Measurements from ENCODE around the gene CIITA.

The CIITA gene

DNA sequence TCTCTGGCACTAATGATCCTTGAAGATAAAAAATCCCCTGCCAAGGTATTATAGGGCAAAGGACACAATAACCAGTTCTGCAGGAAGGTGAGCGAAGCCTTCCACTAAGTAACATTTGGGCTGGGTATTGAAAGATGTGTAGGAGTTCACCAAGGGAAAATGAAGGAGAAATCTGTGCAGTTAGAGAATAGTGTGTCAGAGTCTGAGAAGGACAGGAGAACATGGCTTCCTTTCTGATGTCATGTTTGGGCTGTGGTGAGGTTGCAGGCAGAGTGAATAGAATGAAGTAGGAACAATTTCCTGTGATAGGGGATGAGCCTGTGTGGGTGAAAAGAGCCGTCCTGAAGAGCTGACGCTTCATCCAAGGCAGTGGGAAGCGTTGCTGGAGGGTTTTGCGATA lies 24.1 kb upstream of the CIITA start:
- no peak overlapping the region for H3K9ac ChIP-seq (ENCODE audit: low read depth, low read length)
- no peak overlapping the region for H3K4me3 ChIP-seq (ENCODE audit: low read length)
- no peaks in the 10 kb centered on the region for H3K9me3 ChIP-seq (ENCODE audit: insufficient read depth, low read depth, low read length)
- H3K27me3 ChIP-seq (ENCODE audit: insufficient read depth, low read length): no peaks in the 10 kb centered on the region
- H3K27ac ChIP-seq (ENCODE audit: low read length): no peak overlapping the region
- H3K36me3 ChIP-seq (ENCODE audit: insufficient read depth, low read depth, low read length): no peaks in the 10 kb centered on the region
- no peaks in the 10 kb centered on the region for H3K4me1 ChIP-seq (ENCODE audit: insufficient read depth, low read length)

GRCh38 chr16:10856042-10856441 lies 21.0 kb upstream of the CIITA start:
- Histone ChIP-seq H3K36me3 (ENCODE audit: insufficient read depth, low read depth, low read length) (no peaks in the 10 kb centered on the region), H3K27ac (ENCODE audit: low read length) (no peak overlapping the region), H3K4me3 (ENCODE audit: low read length) (no peak overlapping the region), H3K4me1 (ENCODE audit: insufficient read depth, low read length) (no peaks in the 10 kb centered on the region), H3K9ac (ENCODE audit: low read depth, low read length) (no peak overlapping the region), H3K9me3 (ENCODE audit: insufficient read depth, low read depth, low read length) (no peaks in the 10 kb centered on the region; the same call in 1 of the 2 replicates), H3K27me3 (ENCODE audit: insufficient read depth, low read length) (no peaks in the 10 kb centered on the region)

DNA sequence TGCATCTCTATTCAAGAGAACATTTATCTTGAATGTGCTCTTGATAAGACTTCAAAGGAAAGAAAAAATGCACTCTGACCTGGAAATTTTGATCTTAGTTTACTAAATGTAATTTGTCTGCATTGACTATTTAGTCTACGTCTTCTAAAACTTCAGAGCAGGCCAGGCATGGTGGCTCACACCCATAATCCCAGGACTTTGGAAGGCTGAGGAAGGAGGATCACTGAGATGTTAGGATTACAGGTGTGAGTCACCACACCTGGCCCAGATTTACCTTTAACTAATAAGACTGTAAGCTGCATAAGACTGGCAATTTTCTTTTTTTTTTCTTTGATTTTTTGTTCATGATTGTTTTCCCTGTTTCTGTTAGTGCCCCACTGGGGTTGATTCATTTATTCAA lies 18.8 kb upstream of the CIITA start:
- H3K27ac ChIP-seq (ENCODE audit: low read length): no peak overlapping the region
- H3K27me3 ChIP-seq (ENCODE audit: insufficient read depth, low read length): no peaks in the 10 kb centered on the region
- H3K4me3 ChIP-seq (ENCODE audit: low read length): no peak overlapping the region
- H3K9ac ChIP-seq (ENCODE audit: low read depth, low read length): no peak overlapping the region
- no peaks in the 10 kb centered on the region; the same call in 1 of the 2 replicates for H3K9me3 ChIP-seq (ENCODE audit: insufficient read depth, low read depth, low read length)
- H3K36me3 ChIP-seq (ENCODE audit: insufficient read depth, low read depth, low read length): no peaks in the 10 kb centered on the region
- H3K4me1 ChIP-seq (ENCODE audit: insufficient read depth, low read length): no peaks in the 10 kb centered on the region

DNA sequence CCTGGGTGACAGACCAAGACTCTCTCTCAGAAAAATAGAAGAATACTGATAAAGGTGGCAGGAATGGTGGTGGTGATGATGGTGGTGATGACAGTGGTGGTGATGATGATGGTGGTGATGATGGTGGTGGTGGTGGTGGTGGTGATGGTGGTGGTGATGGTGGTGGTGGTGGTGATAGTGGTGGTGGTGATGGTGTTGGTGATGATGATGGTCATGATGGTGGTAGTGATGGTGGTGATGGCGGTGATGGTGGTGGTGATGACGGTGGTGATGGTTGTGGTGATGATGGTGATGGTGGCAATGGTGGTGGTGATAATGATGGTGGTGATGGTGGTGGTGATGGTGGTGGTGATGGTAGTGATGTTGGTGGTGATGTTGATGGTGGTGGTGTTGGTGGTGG lies 18.0 kb upstream of the CIITA start:
- Histone ChIP-seq H3K9me3 (ENCODE audit: insufficient read depth, low read depth, low read length) (no peaks in the 10 kb centered on the region; the same call in 1 of the 2 replicates), H3K27ac (ENCODE audit: low read length) (no peak overlapping the region), H3K36me3 (ENCODE audit: insufficient read depth, low read depth, low read length) (no peaks in the 10 kb centered on the region), H3K4me1 (ENCODE audit: insufficient read depth, low read length) (no peaks in the 10 kb centered on the region), H3K9ac (ENCODE audit: low read depth, low read length) (no peak overlapping the region), H3K4me3 (ENCODE audit: low read length) (no peak overlapping the region), H3K27me3 (ENCODE audit: insufficient read depth, low read length) (no peaks in the 10 kb centered on the region)

DNA sequence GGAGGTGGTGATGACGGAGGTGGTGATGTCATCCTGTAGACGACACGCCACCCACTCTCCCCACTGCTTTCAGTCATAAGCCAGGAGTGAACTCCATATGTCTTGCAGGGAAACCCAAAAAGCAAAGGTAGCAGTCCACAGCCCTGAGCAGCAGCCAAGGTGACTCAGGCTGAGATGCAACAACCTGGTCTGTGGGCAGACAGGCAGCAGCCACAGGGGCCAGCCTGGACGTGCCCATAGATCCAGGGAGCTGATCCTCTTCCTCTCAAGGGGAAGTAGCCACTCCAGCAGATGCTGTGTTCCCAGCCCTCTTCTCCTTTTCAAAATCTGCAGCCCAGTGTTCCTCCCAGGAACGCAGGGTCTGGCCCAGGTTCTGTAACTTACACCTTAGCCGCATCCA lies 17.3 kb upstream of the CIITA start:
- Histone ChIP-seq H3K36me3 (ENCODE audit: insufficient read depth, low read depth, low read length) (no peaks in the 10 kb centered on the region), H3K9me3 (ENCODE audit: insufficient read depth, low read depth, low read length) (no peaks in the 10 kb centered on the region; the same call in 1 of the 2 replicates), H3K4me3 (ENCODE audit: low read length) (no peak overlapping the region), H3K27ac (ENCODE audit: low read length) (no peak overlapping the region), H3K27me3 (ENCODE audit: insufficient read depth, low read length) (no peaks in the 10 kb centered on the region), H3K9ac (ENCODE audit: low read depth, low read length) (no peak overlapping the region), H3K4me1 (ENCODE audit: insufficient read depth, low read length) (no peaks in the 10 kb centered on the region)

- Histone ChIP-seq H3K9me3 (ENCODE audit: insufficient read depth, low read depth, low read length) (no peaks in the 10 kb centered on the region; the same call in 1 of the 2 replicates), H3K27ac (ENCODE audit: low read length) (no peak overlapping the region), H3K4me1 (ENCODE audit: insufficient read depth, low read length) (no peaks in the 10 kb centered on the region), H3K4me3 (ENCODE audit: low read length) (no peak overlapping the region), H3K9ac (ENCODE audit: low read depth, low read length) (no peak overlapping the region), H3K36me3 (ENCODE audit: insufficient read depth, low read depth, low read length) (no peaks in the 10 kb centered on the region), H3K27me3 (ENCODE audit: insufficient read depth, low read length) (no peaks in the 10 kb centered on the region)
Observed at GRCh38 chr16:10862438-10862837, 14.6 kb upstream of the CIITA start.

DNA sequence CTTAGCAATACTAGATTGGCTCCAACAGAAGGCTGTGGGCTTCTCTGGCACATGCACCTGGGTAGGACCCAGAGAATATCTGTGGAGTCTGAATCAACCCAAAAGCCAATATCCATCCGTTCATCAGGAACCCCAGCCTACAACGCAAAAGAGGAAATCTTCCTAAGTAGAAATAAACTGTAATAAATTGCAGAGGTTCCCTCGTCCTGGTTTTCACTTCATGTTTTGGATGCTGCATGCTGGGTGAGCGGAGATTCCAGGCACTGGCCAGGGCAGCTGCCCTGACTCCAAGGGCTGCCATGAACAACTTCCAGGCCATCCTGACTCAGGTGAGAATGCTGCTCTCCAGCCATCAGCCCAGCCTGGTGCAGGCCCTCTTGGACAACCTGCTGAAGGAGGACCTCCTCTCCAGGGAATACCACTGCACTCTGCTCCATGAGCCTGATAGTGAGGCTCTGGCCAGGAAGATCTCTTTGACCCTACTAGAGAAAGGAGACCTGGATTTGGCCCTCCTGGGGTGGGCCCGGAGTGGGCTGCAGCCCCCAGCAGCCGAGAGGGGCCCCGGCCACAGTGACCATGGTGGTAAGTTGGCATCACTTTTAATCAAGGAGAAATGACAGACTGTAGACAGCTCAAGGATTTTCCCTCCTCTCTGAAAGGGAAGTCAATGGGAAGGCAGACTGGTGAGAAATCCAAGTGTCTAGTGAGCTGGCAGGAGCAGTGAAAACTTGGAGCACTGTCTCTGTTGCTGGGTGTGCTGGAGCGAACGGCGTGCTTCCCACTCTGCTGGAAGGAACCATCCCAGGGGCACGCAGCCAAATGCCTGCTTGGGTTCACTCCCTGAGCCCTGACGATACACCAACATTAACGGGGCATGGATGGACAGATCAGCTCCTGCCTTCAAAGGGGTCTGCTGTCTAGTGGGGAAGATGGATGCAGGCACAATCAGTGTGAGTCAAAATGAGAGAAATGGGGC lies 10.7 kb upstream of the CIITA start:
- H3K27me3 ChIP-seq (ENCODE audit: insufficient read depth, low read length): no peaks in the 10 kb centered on the region
- H3K4me3 ChIP-seq (ENCODE audit: low read length): no peak overlapping the region
- H3K9me3 ChIP-seq (ENCODE audit: insufficient read depth, low read depth, low read length): no peaks in the 10 kb centered on the region
- no peaks in the 10 kb centered on the region for H3K4me1 ChIP-seq (ENCODE audit: insufficient read depth, low read length)
- H3K36me3 ChIP-seq (ENCODE audit: insufficient read depth, low read depth, low read length): no peaks in the 10 kb centered on the region
- H3K27ac ChIP-seq (ENCODE audit: low read length): no peak overlapping the region
- no peak overlapping the region for H3K9ac ChIP-seq (ENCODE audit: low read depth, low read length)

DNA sequence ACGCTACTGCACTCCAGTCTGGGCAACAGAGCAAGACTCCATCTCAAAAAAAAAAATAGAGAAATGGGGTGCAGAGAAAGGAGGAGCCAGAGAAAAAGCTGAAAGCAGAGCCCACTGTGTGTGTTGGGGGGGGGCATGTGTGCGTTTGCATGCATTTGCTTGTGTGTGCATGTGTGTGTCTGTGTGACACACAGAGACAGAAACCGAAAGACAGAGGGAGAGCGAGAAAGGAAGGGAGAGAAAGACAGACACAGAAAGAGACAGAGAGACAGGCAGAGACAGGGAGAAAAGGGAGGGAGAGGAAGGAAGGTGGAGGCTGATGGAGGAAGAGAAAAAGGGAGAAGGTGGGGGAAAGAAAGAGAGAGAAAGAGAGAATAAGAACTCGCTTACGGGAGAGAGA lies 9.8 kb upstream of the CIITA start:
- no peak overlapping the region for H3K27ac ChIP-seq (ENCODE audit: low read length)
- H3K9me3 ChIP-seq (ENCODE audit: insufficient read depth, low read depth, low read length): no peaks in the 10 kb centered on the region
- no peaks in the 10 kb centered on the region for H3K4me1 ChIP-seq (ENCODE audit: insufficient read depth, low read length)
- H3K36me3 ChIP-seq (ENCODE audit: insufficient read depth, low read depth, low read length): no peaks in the 10 kb centered on the region
- no peaks in the 10 kb centered on the region; the same call in 1 of the 2 replicates for H3K27me3 ChIP-seq (ENCODE audit: insufficient read depth, low read length)
- no peak overlapping the region for H3K4me3 ChIP-seq (ENCODE audit: low read length)
- H3K9ac ChIP-seq (ENCODE audit: low read depth, low read length): no peak overlapping the region

- Histone ChIP-seq H3K4me1 (ENCODE audit: insufficient read depth, low read length) (no peaks in the 10 kb centered on the region), H3K27me3 (ENCODE audit: insufficient read depth, low read length) (peaks cover 2% of the 10 kb centered on the region; the same call in 1 of the 2 replicates), H3K9me3 (ENCODE audit: insufficient read depth, low read depth, low read length) (no peaks in the 10 kb centered on the region), H3K4me3 (ENCODE audit: low read length) (no peak overlapping the region), H3K36me3 (ENCODE audit: insufficient read depth, low read depth, low read length) (no peaks in the 10 kb centered on the region), H3K9ac (ENCODE audit: low read depth, low read length) (no peak overlapping the region), H3K27ac (ENCODE audit: low read length) (no peak overlapping the region)
Observed at GRCh38 chr16:10868104-10868595, 8.9 kb upstream of the CIITA start.

DNA sequence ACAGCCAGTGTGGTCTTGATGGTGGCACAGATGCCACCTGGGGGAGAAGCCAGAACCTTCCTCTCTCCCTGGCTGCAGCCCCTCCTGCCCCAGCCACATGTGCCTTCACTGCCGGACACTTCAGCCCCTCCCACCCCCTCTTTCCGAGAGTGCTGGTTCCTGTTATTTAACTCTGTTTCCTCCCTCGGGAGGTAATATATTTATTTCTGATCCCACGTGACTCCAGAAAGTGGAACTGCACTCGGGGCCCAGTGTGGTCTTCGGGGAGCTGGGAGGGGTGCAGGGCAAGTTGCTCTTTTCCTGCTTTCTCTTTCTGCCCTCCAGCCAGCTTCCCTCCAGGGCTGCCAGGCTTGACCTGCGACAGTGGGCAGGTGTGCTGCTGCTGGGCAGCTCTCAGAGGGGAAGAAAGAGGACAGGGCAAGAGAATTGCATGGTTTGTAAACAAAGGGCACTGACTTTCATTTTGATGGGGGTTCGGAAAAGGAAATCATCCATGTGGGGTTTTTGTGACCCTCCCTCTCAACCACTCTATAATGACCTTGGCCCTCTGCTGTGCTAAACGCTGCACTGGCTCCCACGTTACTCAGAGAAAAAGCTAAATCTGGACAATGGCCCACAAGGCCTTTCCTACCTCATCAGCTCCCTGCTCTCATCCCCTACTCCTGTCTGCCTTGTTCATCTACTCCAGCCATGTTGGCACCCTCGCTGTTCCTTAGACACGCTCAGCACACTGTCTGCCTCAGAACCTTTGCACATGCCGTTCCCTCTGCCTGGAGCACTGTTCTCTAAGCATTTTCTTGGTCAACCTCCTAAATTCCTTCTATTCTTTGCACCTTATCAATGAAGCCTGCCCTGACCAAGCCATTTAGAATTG lies 8.2 kb upstream of the CIITA start:
- Histone ChIP-seq H3K9ac (ENCODE audit: low read depth, low read length) (no peak overlapping the region), H3K27me3 (ENCODE audit: insufficient read depth, low read length) (peaks cover 9% of the 10 kb centered on the region; the same call in 1 of the 2 replicates), H3K27ac (ENCODE audit: low read length) (no peak overlapping the region), H3K4me3 (ENCODE audit: low read length) (no peak overlapping the region), H3K9me3 (ENCODE audit: insufficient read depth, low read depth, low read length) (no peaks in the 10 kb centered on the region), H3K36me3 (ENCODE audit: insufficient read depth, low read depth, low read length) (no peaks in the 10 kb centered on the region), H3K4me1 (ENCODE audit: insufficient read depth, low read length) (no peaks in the 10 kb centered on the region)

DNA sequence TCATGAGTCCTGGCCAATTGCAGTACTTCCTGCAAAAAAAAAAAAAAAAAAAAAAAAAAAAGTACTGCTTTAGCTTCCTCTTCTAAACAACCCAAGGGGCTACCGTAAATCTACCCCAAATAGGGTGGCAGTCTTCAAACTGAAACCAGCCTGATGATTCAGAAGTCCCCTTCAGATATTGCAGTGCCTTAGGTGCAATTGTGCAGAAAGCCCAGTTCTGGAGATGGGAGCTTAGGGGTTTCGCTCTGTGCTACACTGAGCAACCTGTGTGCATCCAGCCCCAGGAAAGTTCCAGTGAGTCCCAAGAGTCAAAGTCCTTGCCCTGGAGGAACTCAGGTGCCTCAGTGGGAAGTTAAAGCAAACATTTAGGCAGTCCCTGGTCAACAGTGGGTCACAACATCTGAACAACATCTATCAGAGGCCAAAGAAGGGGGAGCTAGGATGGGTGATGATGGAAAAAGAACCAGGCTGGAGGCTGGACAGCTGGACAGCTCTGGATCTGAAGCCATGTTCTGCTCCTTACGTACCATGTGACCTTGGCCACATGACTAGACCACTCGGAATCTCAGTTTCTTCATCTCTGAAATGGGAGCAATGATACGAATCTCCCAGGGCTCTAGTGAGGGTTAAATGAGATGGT lies 6.7 kb upstream of the CIITA start:
- no peaks in the 10 kb centered on the region for H3K36me3 ChIP-seq (ENCODE audit: insufficient read depth, low read depth, low read length)
- H3K4me3 ChIP-seq (ENCODE audit: low read length): no peak overlapping the region
- no peaks in the 10 kb centered on the region for H3K4me1 ChIP-seq (ENCODE audit: insufficient read depth, low read length)
- no peak overlapping the region for H3K9ac ChIP-seq (ENCODE audit: low read depth, low read length)
- no peaks in the 10 kb centered on the region for H3K9me3 ChIP-seq (ENCODE audit: insufficient read depth, low read depth, low read length)
- no peak overlapping the region for H3K27ac ChIP-seq (ENCODE audit: low read length)
- peaks cover 10% of the 10 kb centered on the region; the same call in 1 of the 2 replicates for H3K27me3 ChIP-seq (ENCODE audit: insufficient read depth, low read length)
